ENCODE data around the gene CCDC73.
"Not testable (repeated sequence)": the region's sequence is repeated elsewhere in the genome, so short reads cannot be mapped to it uniquely, and the experiment has no call there.

CCDC73 gene

DNA sequence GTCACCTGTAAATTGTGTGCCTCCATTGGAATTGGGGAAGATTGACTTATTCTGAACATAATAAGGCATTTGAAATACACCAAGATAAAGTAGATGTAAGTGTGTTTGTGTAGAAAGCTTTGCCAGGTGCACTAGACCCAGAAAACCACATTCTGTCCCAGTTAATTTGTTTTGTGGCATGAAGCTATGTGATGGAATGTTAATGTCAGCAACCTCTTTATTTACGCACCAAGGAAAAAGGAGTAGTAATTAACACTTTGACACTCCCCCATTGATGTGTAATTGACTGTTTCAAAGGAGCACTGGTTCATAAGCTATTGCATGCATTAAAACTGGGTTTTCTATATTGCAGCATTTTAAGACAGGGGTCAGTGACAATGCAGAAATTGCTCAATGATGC lies 196.5 kb downstream of the CCDC73 start:
- TF ChIP-seq, protein P1, sequence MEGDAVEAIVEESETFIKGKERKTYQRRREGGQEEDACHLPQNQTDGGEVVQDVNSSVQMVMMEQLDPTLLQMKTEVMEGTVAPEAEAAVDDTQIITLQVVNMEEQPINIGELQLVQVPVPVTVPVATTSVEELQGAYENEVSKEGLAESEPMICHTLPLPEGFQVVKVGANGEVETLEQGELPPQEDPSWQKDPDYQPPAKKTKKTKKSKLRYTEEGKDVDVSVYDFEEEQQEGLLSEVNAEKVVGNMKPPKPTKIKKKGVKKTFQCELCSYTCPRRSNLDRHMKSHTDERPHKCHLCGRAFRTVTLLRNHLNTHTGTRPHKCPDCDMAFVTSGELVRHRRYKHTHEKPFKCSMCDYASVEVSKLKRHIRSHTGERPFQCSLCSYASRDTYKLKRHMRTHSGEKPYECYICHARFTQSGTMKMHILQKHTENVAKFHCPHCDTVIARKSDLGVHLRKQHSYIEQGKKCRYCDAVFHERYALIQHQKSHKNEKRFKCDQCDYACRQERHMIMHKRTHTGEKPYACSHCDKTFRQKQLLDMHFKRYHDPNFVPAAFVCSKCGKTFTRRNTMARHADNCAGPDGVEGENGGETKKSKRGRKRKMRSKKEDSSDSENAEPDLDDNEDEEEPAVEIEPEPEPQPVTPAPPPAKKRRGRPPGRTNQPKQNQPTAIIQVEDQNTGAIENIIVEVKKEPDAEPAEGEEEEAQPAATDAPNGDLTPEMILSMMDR (IDR thresholded peaks at IDR 0.05; ENCODE audit: low read depth, low read length): no peak
- TF ChIP-seq EZH2phosphoT487 (IDR thresholded peaks at IDR 0.05; ENCODE audit: low read depth): no peak
- Histone ChIP-seq H3K27ac (ENCODE audit: low read length) (no peak overlapping the region), H3K36me3 (replicated peaks; ENCODE audit: low read depth, low read length) (peaks cover 68% of the 10 kb centered on the region), H3K4me1 (ENCODE audit: low read length) (0 out of 2 replicates have a peak, but pooled peaks cover 2% of the 10 kb centered on the region), H3K9ac (ENCODE audit: low read length) (no peak overlapping the region), H3K79me2 (ENCODE audit: low read length) (peaks cover 29% of the 10 kb centered on the region), H4K20me1 (ENCODE audit: insufficient read depth, low read length) (no peaks in the 10 kb centered on the region; the same call in 1 of the 2 replicates), H3K9me3 (ENCODE audit: insufficient read depth, low read length) (no peaks in the 10 kb centered on the region), H3K4me2 (ENCODE audit: low read length) (no peak overlapping the region), H2AFZ (ENCODE audit: low read depth, low read length) (no peak overlapping the region), H3K4me3 (ENCODE audit: low read length) (no peak overlapping the region), H3K27me3 (ENCODE audit: low read depth, low read length) (no peaks in the 10 kb centered on the region)

DNA sequence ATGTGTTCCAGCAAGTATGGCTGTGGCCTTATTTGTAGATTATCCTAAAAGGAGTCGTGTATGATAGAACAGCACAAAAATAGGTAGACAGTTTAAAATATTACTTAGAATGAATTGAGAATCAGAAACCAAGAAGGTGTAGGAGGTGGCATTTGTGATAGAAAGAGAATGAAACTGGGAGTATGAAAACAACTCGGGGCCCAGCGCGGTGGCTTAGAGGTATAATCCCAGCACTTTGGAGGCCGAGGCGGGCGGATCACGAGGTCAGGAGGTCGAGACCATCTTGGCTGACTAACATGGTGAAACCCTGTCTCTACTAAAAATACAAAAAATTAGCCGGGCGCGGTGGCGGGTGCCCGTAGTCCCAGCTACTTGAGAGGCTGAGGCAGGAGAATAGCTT lies 198.3 kb downstream of the CCDC73 start:
- Histone ChIP-seq H3K79me2 (ENCODE audit: low read length) (peaks cover 41% of the 10 kb centered on the region), H3K36me3 (replicated peaks; ENCODE audit: low read depth, low read length) (peaks cover 69% of the 10 kb centered on the region)
- not testable (repeated sequence) for H3K4me2 ChIP-seq (ENCODE audit: low read length); H4K20me1 ChIP-seq (ENCODE audit: insufficient read depth, low read length); H3K27ac ChIP-seq (ENCODE audit: low read length); H3K27me3 ChIP-seq (ENCODE audit: low read depth, low read length); H2AFZ ChIP-seq (ENCODE audit: low read depth, low read length); H3K9ac ChIP-seq (ENCODE audit: low read length); H3K4me3 ChIP-seq (ENCODE audit: low read length); H3K9me3 ChIP-seq (ENCODE audit: insufficient read depth, low read length); H3K4me1 ChIP-seq (ENCODE audit: low read length)

DNA sequence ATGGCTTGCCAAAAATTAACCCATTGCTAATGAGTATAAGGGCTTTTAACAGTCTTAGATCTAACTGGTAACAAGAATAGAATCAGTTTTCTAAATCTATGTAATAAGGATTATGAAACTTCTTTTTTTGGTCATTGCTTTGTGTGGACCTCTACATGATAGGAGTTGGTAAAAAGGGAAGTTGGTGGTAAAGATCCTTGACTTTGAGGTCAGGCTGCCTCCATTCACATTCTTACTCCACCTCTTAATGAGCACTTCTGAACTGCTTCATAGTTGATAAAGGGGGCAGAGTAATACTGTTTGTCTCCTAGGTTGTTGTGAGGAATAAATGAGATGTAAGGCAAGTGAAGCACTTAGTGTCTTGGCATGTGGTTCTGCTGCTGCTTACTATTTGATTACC lies 200.2 kb downstream of the CCDC73 start:
- 0 out of 2 replicates have a peak, but pooled peaks cover 2% of the 10 kb centered on the region for H3K4me1 ChIP-seq (ENCODE audit: low read length)
- H2AFZ ChIP-seq (ENCODE audit: low read depth, low read length): no peak overlapping the region
- peaks cover 70% of the 10 kb centered on the region for H3K36me3 ChIP-seq (replicated peaks; ENCODE audit: low read depth, low read length)
- TF ChIP-seq, protein P1 (IDR thresholded peaks at IDR 0.05; ENCODE audit: low read depth, low read length): no peak
- no peak for TF ChIP-seq EZH2phosphoT487 (IDR thresholded peaks at IDR 0.05; ENCODE audit: low read depth)
- H3K4me2 ChIP-seq (ENCODE audit: low read length): no peak overlapping the region
- no peak overlapping the region for H3K9ac ChIP-seq (ENCODE audit: low read length)
- no peaks in the 10 kb centered on the region; the same call in 1 of the 2 replicates for H4K20me1 ChIP-seq (ENCODE audit: insufficient read depth, low read length)
- no peak overlapping the region for H3K27ac ChIP-seq (ENCODE audit: low read length)
- no peaks in the 10 kb centered on the region for H3K27me3 ChIP-seq (ENCODE audit: low read depth, low read length)
- peaks cover 59% of the 10 kb centered on the region for H3K79me2 ChIP-seq (ENCODE audit: low read length)
- H3K4me3 ChIP-seq (ENCODE audit: low read length): no peak overlapping the region
- H3K9me3 ChIP-seq (ENCODE audit: insufficient read depth, low read length): no peaks in the 10 kb centered on the region

DNA sequence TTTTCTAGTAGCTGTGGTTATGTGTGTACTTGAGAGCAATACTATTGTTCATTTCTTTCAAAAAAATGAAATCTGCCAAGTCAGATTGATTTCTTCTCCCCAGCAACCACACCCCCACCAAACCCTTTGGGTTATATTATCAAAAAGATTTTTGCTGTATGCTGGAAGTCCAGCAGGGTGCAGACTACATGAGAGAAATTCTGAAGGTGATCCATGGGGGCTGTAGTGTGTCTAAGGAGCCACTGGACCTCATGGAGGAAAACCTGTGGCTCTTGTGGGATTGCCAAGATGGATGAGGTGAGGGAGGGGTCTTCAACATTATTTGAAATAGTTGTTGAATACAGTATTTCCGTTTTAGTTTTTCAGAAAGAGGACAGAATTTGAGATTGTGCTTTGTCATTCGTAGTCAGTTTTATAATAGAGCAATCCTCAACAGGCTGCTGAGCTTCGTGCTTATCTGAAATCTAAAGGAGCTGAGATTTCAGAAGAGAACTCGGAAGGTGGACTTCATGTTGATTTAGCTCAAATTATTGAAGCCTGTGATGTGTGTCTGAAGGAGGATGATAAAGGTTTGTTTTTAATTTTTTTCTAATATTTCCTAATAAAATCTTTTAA lies 207.8 kb downstream of the CCDC73 start:
- TF ChIP-seq, protein P1 (IDR thresholded peaks at IDR 0.05; ENCODE audit: low read depth, low read length): peak; percentile 28; the same call in 1 of the 2 replicates
- TF ChIP-seq EZH2phosphoT487 (IDR thresholded peaks at IDR 0.05; ENCODE audit: low read depth): no peak
- Histone ChIP-seq H3K4me2 (ENCODE audit: low read length) (peak overlapping the region; percentile 92), H3K4me1 (ENCODE audit: low read length) (peaks cover 27% of the 10 kb centered on the region), H3K4me3 (ENCODE audit: low read length) (no peak overlapping the region), H3K9ac (ENCODE audit: low read length) (no peak overlapping the region), H3K79me2 (ENCODE audit: low read length) (peaks cover 80% of the 10 kb centered on the region), H4K20me1 (ENCODE audit: insufficient read depth, low read length) (peaks cover 42% of the 10 kb centered on the region), H3K36me3 (replicated peaks; ENCODE audit: low read depth, low read length) (peaks cover 37% of the 10 kb centered on the region), H3K27me3 (ENCODE audit: low read depth, low read length) (no peaks in the 10 kb centered on the region), H2AFZ (ENCODE audit: low read depth, low read length) (no peak overlapping the region), H3K27ac (ENCODE audit: low read length) (no peak overlapping the region), H3K9me3 (ENCODE audit: insufficient read depth, low read length) (no peaks in the 10 kb centered on the region)
